Cortex of kidney (tissue), 1 donor: ENCODE measurements around the gene MISP.
"Not testable (repeated sequence)": the region's sequence is repeated elsewhere in the genome, so short reads cannot be mapped to it uniquely, and the experiment has no call there.

Source experiments
- DNase-seq: peaks from one replicate; lab custom pipeline; 2025; lab: John Stamatoyannopoulos, UW

MISP gene

GRCh38 chr19:723714-724113 lies 27.2 kb upstream of the MISP start:
- DNase-seq: no peak

DNA sequence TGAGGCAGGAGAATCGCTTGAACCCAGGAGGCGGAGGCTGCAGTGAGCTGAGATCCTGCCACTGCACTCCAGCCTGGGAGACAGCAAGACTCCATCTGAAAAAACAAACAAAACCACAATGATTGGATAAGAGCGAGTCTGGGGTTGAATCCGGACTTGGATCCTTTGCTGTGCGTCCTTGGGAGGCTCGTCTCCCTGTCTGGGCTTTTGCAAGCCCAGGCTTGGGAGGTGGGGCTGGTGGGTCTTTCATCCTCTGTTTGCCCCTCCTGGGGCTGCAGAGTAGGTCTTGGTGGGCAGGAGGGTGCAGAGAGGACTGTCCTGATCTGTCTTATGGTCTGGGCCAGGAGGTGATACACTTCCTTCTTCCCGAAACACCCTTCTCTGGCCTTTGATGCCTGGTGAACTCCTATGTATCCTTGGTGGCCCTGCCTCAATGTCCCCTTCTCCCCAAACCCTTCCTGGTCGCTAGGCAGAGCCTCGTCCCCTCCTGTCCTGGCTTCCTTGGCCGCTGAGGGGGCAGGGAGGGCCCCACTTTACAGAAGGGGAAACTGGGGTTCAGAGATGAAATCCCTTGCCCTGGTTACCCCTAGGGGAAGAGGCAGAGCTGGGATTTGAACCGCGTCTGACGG lies 25.3 kb upstream of the MISP start:
- DNase-seq: no peak

DNA sequence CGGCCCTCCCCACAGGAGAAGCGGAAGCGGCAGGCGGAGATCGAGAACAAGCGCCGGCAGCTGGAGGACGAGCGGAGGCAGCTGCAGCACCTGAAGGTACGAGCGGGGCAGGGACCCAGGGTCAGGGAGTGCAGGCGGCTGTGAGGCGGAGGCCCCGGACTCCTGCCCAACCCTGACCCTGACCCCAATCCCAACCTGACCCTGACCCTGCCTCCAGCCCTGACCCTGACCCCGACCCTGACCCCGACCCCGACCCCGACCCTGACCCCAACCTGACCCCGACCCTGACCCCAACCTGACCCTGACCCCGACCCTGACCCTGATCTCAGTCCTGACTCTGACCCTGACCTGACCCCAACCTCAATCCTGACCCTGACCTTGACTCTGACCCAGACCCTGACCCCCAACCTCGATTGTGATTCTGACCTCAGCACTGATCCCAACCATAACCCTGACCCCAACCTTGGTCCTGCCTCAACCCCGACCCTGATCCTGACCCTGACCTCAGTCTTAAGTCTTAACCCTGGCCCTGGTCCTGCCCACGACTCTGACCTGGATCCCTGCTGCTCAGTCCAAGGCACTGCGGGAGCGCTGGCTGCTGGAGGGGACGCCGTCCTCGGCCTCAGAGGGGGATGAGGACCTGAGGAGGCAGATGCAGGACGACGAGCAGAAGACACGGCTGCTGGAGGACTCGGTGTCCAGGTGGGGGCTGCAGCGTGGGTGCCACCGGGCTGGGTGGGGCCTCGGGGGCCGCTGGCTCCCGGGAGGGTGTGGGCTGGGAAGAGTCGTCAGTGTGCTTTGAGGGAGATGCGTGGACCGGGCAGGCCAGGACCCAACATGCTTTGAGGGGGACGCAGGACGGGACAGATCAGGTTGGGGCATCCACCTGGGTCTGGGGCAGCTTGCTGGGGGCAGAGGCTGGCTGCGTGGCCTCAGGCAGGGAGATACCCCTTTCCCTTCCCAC lies 23.6 kb upstream of the MISP start:
- DNase-seq: no peak

GRCh38 chr19:728011-728410 lies 22.9 kb upstream of the MISP start:
- DNase-seq: no peak

GRCh38 chr19:729564-729963 lies 21.3 kb upstream of the MISP start:
- not testable (repeated sequence) for DNase-seq

DNA sequence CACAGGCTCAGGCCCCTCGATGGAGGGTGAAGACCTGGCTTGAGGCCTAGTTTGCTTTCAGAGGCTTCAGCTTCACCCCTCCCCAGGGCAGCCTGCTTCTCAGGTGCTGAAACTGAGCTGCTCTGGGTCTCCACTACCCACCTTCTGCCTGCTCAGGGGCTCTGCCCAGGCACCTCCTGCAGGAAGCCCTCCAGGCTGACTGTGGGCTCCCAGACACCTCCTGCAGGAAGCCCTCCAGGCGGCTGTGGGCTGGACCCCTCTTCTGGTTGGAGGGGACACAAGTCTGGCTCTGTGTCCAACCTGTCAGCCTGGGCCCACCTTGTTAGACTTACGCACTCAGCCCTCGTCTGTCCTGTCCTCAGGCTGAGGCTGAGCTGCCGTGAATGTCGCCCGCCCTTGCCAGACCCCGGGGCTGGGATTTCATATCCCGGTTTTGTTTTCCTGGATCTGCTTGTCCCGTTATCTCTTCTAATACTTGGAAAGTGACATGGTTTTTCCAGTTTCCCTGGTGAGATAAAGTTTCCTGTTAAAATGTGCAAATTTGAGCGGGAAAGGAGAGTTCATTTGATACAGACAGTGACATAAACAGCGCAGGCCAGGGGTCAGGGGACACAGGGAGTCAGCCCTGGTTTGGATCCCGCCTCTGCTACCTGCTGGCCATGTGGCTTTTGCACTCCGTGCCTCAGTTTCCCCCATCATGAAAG lies 20.8 kb upstream of the MISP start:
- DNase-seq: no peak

DNA sequence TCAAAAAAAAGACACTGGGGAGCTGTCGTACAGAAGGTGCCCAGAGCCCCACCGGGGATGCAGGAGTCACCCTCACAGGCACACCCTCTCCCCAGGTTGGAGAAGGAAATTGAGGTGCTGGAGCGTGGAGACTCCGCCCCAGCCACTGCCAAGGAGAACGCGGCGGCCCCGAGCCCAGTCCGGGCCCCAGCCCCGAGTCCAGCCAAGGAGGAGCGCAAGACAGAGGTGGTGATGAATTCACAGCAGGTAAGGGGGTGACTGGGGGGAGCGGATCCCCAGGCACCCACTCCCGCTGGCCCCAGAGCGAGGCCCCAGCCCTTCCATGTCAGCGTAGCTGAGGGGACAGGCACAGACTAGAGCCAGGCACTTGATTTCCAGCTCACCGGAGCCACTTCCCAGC lies 19.9 kb upstream of the MISP start:
- DNase-seq: no peak

GRCh38 chr19:732148-733069 lies 18.5 kb upstream of the MISP start:
- no peak for DNase-seq

GRCh38 chr19:734716-735115 lies 16.2 kb upstream of the MISP start:
- DNase-seq: no peak

DNA sequence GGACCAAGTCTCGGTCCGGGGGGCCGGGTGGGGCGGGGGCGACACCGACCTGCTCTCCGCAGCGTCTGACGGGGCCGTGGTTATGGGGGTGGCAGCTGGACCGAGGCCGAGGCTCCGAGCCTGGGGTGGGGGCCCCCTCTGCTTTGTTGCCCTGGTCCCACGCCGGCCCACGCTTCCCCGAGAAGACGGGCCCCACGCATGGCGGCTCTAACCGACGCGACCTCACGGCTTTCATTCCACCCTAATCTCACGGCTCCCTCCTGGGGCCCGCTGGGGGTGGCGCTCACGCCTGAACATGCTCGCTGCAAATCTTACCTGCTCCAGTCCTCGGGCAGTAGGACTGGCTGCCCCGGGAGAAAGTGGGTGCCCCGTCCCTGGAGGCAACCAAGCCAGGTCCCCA lies 14.8 kb upstream of the MISP start:
- no peak for DNase-seq

GRCh38 chr19:737591-738093 lies 13.3 kb upstream of the MISP start:
- no peak for DNase-seq

- DNase-seq: no peak
These were observed 12.3 kb upstream of the MISP start for GRCh38 chr19:738509-739128.

DNA sequence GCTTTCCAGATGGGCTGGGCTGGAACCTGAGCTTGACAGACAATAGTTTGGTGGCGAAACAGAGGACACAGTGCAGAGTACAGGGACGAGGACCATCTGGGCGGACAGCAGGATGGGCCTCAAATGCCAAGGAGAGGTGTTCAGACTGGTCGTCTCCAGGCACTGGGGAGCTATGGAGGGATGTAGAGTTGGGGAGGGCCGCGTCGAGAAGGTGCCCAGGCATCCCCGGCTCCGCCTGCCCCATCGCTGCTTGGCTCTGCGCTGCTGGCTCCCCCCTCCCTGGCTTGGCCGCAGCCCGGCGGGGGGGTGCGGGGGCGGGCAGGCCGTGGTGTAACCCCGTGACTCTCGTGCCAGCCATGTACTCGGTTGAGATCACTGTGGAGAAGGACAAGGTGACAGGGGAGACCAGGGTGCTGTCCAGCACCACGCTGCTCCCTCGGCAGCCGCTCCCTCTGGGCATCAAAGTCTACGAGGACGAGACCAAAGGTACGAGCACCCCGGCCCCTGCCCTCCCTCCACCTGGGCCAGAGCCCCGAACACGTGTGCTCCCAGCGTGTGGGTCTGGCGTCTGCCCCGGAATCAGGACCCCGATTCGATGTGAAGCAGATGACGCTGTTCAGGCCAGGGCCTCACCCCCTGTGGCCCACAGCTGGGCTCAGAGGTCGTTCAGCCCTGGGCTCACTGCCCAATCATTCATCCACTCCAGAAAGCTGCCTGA lies 10.8 kb upstream of the MISP start:
- DNase-seq: no peak

GRCh38 chr19:740816-741505 lies 10.0 kb upstream of the MISP start:
- DNase-seq: not testable (repeated sequence)

DNA sequence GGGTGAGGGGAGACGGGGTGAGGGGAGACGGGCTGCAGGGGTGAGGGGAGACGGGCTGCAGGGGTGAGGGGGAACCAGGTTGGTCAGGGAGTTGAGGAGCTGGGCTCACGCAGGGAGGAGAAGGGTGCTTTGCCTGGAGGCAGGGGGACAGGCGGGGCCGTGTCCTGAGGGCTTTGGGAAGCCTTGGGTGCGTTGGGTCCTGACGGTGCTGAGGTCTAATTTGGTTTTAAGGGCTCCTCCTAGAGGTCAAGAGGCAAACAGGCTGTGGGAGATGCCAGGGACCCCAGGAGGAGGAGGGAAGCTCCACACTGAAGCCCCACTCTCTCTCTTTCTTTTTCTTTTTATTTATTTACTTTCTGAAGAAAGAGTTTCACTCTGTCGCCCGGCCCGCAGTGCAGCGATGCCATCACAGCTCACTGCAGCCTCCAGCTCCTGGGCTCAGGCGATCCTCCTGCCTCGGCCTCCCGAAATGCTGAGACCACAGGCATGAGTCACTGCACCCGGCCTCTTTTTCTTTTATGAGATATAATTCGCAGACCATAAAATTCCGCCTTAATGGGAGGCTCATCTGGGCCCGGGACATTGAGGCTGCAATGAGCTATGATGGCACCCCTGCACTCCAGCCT lies 9.3 kb upstream of the MISP start:
- DNase-seq: no peak

GRCh38 chr19:742540-743075 lies 8.3 kb upstream of the MISP start:
- DNase-seq: no peak

DNA sequence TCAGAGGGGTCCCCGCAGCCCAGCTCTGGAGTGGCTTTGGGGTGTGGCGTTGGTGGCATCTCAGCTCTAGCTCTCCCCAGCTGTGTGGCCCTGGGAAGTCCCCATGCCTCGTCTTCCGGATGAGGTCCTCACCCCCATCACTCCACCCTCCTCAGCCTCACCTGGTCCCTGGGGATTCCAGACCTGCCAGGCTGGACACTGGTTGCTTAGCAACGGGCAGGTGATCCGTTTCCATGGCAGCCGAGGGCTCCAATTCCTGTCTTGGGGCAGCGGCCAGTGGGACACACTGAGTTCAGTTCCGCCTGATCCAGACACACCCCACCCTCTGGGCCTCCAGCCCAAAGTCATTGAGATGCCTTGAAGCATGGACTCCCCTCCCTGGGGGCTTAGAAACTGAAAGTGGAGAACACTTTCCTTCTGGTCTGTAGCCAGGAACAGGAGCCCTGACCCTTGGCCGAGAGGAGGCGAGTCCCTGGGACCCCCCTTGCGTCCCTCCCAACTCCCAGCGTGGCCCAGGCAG lies 7.7 kb upstream of the MISP start:
- no peak for DNase-seq

DNA sequence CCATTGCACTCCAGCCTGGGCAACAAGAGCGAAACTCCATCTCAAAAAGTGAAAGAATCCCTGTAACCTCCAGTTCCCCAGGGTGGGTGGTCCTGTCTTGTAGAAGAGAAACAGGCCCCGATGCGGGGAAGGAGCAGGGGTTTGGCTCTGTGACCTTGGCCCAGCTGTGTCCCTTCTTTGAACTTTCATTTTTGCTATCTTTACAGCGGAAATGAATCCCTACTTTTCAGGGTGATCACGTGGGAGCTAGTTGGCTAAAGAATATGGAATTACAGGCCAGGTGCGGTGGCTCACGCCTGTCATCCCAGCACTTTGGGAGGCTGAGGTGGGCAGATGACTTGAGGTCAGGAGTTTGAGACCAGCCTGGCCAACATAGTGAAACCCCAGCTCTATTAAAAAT lies 5.8 kb upstream of the MISP start:
- DNase-seq: not testable (repeated sequence)
